CD4-positive, CD25-positive, alpha-beta regulatory T cell (primary cell): ENCODE data around the gene ACSF3. TPM values are rescaled to one million over a fixed set of nuclear protein-coding genes. Genes with fewer than 3 reads are reported as not detected.

ENCODE experiments used
- ATAC-seq, 2 donors: fragments of 150-1000 bp; cut with Tn5 transposase; one replicate each; pipeline ENCODE4 v1.10.0; 2021; ENCODE audit warnings: low read depth in 2 of 2, moderate number of reproducible peaks in 2 of 2, moderate library complexity in 1 of 2
- DNase-seq, 3 donors: peaks; one replicate each; pipeline versions ENCODE4 v3.0.0 to v3.0.0-alpha.2; 2012 to 2022; ENCODE audit warnings: mixed read lengths in 1 of 3
- H3K27ac ChIP-seq: one replicate; pipeline ENCODE4 v1.7.0; 2013; ENCODE audit warnings: mild to moderate bottlenecking, low read length; ENCODE audit not compliant: insufficient read depth, poor library complexity, severe bottlenecking
- H3K27me3 ChIP-seq: one replicate; pipeline ENCODE4 v1.7.0; 2013; ENCODE audit warnings: low read length; ENCODE audit not compliant: control insufficient read depth, insufficient read depth
- H3K36me3 ChIP-seq: one replicate; pipeline ENCODE4 v1.7.0; 2013; ENCODE audit warnings: mild to moderate bottlenecking, low read length, moderate library complexity; ENCODE audit not compliant: control insufficient read depth, insufficient read depth
- H3K4me1 ChIP-seq: 2 replicates; pipeline ENCODE4 v1.7.0; 2013; ENCODE audit warnings: mild to moderate bottlenecking, low read length; ENCODE audit not compliant: insufficient read depth, control insufficient read depth, poor library complexity, severe bottlenecking
- H3K4me3 ChIP-seq: one replicate; pipeline ENCODE4 v1.7.0; 2013; ENCODE audit warnings: low read depth, mild to moderate bottlenecking, low read length, moderate library complexity
- H3K9me3 ChIP-seq, 2 experiments: 1 replicate in 1 of 2; 2 replicates in 1 of 2; pipeline ENCODE4 v1.7.0; 2013; ENCODE audit warnings: low read length in 2 of 2, mild to moderate bottlenecking in 1 of 2, moderate library complexity in 1 of 2; ENCODE audit not compliant: control insufficient read depth in 2 of 2
- H3K27ac Mint-ChIP-seq, 3 donors: one replicate each; pipeline ENCODE4 v1.8.0; 2020 to 2022; ENCODE audit warnings: mild to moderate bottlenecking in 3 of 3, mixed read lengths in 3 of 3, moderate library complexity in 2 of 3
- H3K27me3 Mint-ChIP-seq: one replicate; pipeline ENCODE4 v1.8.0; 2022; ENCODE audit warnings: mild to moderate bottlenecking, mixed read lengths
- H3K36me3 Mint-ChIP-seq: one replicate; pipeline ENCODE4 v1.8.0; 2020; ENCODE audit warnings: mixed read lengths
- H3K4me1 Mint-ChIP-seq, 4 donors: one replicate each; pipeline ENCODE4 v1.8.0; 2020 to 2022; ENCODE audit warnings: mixed read lengths in 4 of 4, mild to moderate bottlenecking in 1 of 4
- H3K4me3 Mint-ChIP-seq, 4 donors: one replicate each; pipeline ENCODE4 v1.8.0; 2020 to 2022; ENCODE audit warnings: mild to moderate bottlenecking in 4 of 4, mixed read lengths in 4 of 4, moderate library complexity in 3 of 4
- H3K9me3 Mint-ChIP-seq, 7 donors: one replicate each; pipeline ENCODE4 v1.8.0; 2020 to 2022; ENCODE audit warnings: mixed read lengths in 7 of 7, mild to moderate bottlenecking in 3 of 7, moderate library complexity in 2 of 7
- polyA plus RNA-seq, 4 donors: library from polyadenylated mRNA; unstranded; fragments of 300-500 nt; fragmentation: Illumina TruSeq; gene quantifications; one replicate each; pipeline ENCODE4 v1.2.3, GENCODE V29; 2021
- total RNA-seq: library from RNA; stranded (reverse); gene quantifications from one replicate; pipeline ENCODE4 v1.2.3, GENCODE V29; 2022

The ACSF3 gene
- total and polyA plus RNA-seq, 5 donors from 2014 or later: 24.1 to 56.3 (median 29.1) TPM

DNA sequence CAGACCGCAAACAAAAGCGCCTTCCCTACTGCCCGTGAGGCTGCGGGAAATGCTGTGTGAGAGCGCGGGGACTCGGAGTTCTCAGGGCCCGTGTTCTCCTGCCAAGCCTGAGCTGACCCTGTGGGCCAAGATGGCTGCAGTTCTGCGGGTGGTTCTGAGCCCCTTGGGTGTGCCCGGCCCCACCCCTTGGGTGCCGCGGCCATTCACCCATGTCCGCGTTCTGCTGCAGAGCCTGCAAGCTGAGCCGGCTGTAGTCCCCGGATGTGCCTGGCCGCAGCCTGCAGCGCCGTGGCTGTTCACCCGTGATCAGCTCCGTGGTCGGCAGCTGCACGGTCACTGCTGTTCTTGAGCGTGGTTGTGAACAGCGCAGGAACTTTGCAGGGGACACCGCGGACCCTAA lies 20.0 kb downstream of the ACSF3 start:
- Mint-ChIP-seq H3K4me1 (peaks cover 10 to 50% (median 19%) of the 10 kb centered on the region in 4 donors), H3K4me3 (peak overlapping the region in 1 of 4 donors; percentile 9)

DNA sequence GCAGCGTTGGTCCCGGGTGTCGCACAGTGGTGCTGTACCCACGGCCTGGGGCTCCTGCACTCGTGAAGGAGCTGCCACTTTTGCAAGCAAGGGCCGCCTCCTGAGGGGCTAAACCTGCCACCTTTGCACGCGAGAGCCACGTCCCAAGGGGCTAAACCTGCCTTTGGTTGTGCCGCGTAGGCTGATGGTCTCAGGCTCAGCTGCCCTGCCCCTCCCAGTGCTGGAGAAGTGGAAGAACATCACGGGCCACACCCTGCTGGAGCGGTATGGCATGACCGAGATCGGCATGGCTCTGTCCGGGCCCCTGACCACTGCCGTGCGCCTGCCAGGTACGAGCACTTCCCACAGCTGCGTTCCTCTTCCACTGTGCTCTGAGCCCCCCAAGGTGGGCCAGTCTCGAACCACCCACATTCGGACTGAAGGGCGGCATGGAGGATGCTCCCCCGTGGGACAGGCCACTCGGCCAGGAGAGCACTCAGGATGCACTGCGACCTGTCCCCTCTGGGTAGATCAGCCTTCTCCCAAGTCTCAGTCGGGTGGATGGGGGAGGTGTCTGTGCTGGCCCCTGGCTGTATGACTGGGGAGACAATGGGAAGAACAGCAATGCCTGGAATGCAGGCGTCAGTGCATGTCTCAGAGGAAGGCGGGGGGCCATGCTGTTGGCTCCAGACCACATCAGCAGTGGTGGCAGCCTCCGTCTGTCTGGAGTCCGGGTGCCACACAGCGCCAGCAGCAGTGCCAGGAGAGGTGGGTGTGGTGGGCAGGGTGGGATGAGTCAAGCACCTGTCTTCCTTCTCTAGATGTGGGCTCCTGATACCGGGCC lies 20.7 kb downstream of the ACSF3 start:
- Mint-ChIP-seq H3K36me3 (peaks cover 28% of the 10 kb centered on the region), H3K27ac (peak overlapping the region; percentile 99 to 100 (median 99)), H3K9me3 (no peaks in the 10 kb centered on the region), H3K27me3 (no peaks in the 10 kb centered on the region), H3K4me1 (peaks cover 10 to 54% (median 19%) of the 10 kb centered on the region in 4 donors), H3K4me3 (peak overlapping the region; percentile 83 to 92 (median 88))
- Histone ChIP-seq H3K27me3 (no peaks in the 10 kb centered on the region), H3K36me3 (peaks cover 44% of the 10 kb centered on the region), H3K4me3 (peak overlapping the region; percentile 71), H3K27ac (peak overlapping the region; percentile 94), H3K9me3 (no peaks in the 10 kb centered on the region), H3K4me1 (peaks cover 38% of the 10 kb centered on the region)
- DNase-seq (no peak), ATAC-seq (no peak)

More for the DNA sequence above, 20.0 kb downstream of the ACSF3 start:
- Mint-ChIP-seq H3K9me3 (no peaks in the 10 kb centered on the region), H3K27ac (peak overlapping the region in 1 of 3 donors; percentile 99), H3K36me3 (peaks cover 27% of the 10 kb centered on the region), H3K27me3 (no peaks in the 10 kb centered on the region)
- ATAC-seq: no peak
- H3K36me3 ChIP-seq: peaks cover 45% of the 10 kb centered on the region
- no peak overlapping the region for H3K4me3 ChIP-seq
- H3K27ac ChIP-seq: peak overlapping the region; percentile 94
- H3K4me1 ChIP-seq: peaks cover 38% of the 10 kb centered on the region
- H3K27me3 ChIP-seq: no peaks in the 10 kb centered on the region
- no peak for DNase-seq
- no peaks in the 10 kb centered on the region for H3K9me3 ChIP-seq

DNA sequence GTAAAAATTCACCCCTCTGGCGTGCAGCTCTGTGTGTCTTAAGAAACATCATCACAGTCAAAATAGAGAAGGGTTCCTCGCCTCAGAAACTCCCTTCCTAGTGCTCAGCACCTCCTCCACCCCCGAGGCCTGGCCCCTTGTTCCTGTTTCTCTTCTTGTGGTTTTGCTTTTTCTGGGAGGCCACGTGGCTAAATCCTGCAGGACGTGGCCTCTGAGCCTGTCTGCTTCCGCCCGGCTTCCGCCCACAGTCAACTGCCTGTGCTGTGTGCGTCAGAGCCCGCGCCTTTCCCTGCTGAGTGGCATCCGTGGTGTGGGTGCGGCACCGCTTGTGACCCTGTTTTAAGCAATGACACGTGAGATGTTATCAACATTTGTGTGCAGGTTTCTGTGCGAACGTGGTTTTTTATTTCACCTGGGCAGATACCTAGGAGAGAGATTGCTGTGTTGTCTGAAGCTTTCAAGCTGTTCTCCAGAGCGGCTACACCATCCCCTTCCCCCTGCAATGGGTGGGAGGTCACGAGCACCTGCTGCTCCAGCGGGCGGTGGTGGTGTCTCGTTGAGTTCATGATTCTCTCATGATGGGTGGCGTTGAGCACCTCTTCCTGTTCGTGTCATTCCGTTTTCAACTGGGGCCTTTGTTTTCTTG lies 21.7 kb downstream of the ACSF3 start:
- H3K27ac Mint-ChIP-seq: peak overlapping the region; percentile 99 to 100 (median 99)
- no peaks in the 10 kb centered on the region for H3K27me3 Mint-ChIP-seq
- Histone ChIP-seq H3K27ac (peak overlapping the region; percentile 94), H3K4me1 (peaks cover 38% of the 10 kb centered on the region), H3K9me3 (no peaks in the 10 kb centered on the region), H3K27me3 (no peaks in the 10 kb centered on the region), H3K36me3 (peaks cover 48% of the 10 kb centered on the region), H3K4me3 (peak overlapping the region; percentile 71)
- H3K4me3 Mint-ChIP-seq: peak overlapping the region; percentile 83 to 92 (median 88)
- ATAC-seq (peak; percentile 93 to 95), DNase-seq (peak; percentile 88 to 98 (median 94))
- H3K4me1 Mint-ChIP-seq: peaks cover 10 to 60% (median 21%) of the 10 kb centered on the region in 4 donors
- peaks cover 23% of the 10 kb centered on the region for H3K36me3 Mint-ChIP-seq
- no peaks in the 10 kb centered on the region for H3K9me3 Mint-ChIP-seq

DNA sequence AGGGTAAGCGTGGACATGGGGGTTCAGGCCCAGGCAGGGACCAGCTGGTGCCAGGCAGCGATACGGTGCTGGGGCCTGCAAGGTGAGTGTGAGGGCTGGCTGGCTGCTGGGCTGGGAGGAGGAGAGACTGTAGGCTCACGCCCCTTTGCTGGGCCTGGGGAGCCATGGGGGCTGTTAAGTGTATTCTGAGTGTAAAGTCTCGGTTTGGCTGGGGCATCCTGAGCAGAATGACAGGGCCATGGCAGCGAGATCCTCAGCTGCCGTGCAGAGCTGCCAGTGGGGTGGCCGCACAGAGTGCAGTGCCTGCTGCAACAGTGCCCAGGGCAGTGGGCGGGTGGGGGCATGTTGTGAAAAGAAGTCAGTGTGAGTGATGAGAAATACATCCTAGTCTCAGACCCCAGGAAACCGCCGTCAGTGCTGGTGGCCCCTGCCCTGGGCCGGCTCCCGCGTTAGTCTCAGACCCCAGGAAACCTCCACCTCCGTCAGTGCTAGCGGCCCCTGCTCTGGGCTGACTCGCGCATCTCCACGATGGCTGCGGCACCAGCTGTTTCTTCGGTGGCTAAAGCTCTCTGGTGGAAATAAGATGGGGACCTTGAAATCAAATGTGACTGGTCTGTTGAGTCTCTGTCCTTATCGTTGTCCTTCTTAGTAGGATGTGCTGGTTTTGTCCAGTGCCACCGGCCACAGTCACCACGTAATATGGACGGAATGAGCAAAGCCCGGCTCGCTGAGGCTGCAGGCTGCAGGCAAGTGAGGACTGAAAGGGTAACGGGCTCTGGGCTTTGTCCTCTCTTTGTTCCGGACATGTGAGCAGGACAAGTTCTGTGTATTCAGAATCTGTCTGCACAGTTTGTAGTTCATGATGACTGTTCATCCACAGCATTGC lies 22.9 kb downstream of the ACSF3 start:
- Histone ChIP-seq H3K4me3 (peak overlapping the region; percentile 71), H3K27ac (peak overlapping the region; percentile 94), H3K27me3 (no peaks in the 10 kb centered on the region), H3K36me3 (peaks cover 52% of the 10 kb centered on the region), H3K4me1 (peaks cover 38% of the 10 kb centered on the region), H3K9me3 (no peaks in the 10 kb centered on the region)
- Mint-ChIP-seq H3K4me1 (peaks cover 10 to 67% (median 21%) of the 10 kb centered on the region in 4 donors), H3K27me3 (no peaks in the 10 kb centered on the region), H3K36me3 (peaks cover 27% of the 10 kb centered on the region), H3K9me3 (no peaks in the 10 kb centered on the region), H3K4me3 (peak overlapping the region in 2 of 4 donors; percentile 90 to 92), H3K27ac (peak overlapping the region; percentile 99 to 100 (median 99))
- no peak for ATAC-seq
- no peak for DNase-seq

DNA sequence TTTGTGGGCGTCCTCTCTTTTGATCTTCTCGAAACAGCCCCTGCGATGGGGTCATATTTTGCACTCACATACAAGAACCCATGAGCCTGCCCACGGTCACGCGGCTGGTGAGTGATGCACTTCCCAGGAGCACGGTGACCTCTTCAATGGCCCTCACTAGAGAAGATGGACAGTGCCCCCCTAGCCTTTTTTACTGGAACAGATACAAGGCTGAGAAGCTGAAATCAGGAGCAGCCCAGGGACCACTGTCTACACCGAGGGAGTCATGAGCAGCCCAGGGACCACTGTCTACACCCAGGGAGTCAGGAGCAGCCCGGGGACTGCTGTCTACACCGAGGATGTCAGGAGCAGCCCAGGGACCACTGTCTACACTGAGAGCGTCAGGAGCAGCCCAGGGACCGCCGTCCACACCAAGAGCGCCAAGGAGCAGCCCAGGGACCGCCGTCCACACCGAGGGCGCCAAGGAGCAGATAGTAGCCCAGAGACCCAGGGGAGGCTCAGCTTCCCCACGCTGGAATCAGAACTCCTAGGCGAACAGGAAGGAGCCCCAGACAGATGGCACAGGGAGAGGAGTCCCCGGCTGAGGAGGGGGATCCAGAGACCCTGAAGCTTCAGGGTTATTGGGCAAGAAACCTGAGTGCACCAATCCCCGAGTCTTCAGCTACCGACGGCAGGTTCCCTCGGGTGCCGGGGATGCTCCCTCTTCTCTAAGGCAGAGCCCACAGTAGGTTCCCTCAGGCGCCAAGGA lies 23.7 kb downstream of the ACSF3 start:
- Mint-ChIP-seq H3K4me3 (peak overlapping the region in 2 of 4 donors; percentile 19 to 51), H3K36me3 (peaks cover 27% of the 10 kb centered on the region)

DNA sequence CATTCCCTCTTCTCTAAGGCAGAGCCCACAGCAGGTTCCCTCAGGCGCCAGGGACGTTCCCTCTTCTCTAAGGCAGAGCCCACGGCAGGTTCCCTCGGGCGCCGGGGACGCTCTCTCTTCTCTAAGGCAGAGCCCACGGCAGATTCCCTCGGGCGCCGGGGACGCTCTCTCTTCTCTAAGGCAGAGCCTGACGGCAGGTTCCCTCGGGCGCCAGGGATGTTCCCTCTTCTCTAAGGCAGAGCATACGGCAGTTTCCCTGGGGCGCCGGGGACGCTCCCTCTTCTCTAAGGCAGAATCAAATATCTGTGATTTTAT lies 24.3 kb downstream of the ACSF3 start:
- peaks cover 39% of the 10 kb centered on the region for H3K36me3 ChIP-seq
- Mint-ChIP-seq H3K4me3 (peak overlapping the region in 2 of 4 donors; percentile 8 to 51), H3K36me3 (peaks cover 27% of the 10 kb centered on the region), H3K4me1 (peaks cover 10 to 74% (median 26%) of the 10 kb centered on the region in 4 donors), H3K27ac (peak overlapping the region; percentile 64 to 93 (median 93)), H3K9me3 (peaks cover 0 to 1% (median 0%) of the 10 kb centered on the region in 7 donors), H3K27me3 (no peaks in the 10 kb centered on the region)
- no peak for ATAC-seq
- H3K27ac ChIP-seq: no peak overlapping the region
- no peak overlapping the region for H3K4me3 ChIP-seq
- no peaks in the 10 kb centered on the region for H3K27me3 ChIP-seq
- H3K9me3 ChIP-seq: no peaks in the 10 kb centered on the region
- peaks cover 51% of the 10 kb centered on the region for H3K4me1 ChIP-seq
- no peak for DNase-seq

More for the DNA sequence above, 23.7 kb downstream of the ACSF3 start:
- H3K27ac Mint-ChIP-seq: peak overlapping the region; percentile 93 to 99 (median 93)
- no peaks in the 10 kb centered on the region for H3K27me3 ChIP-seq
- no peak for DNase-seq
- no peak for ATAC-seq
- no peaks in the 10 kb centered on the region for H3K9me3 ChIP-seq
- peak overlapping the region; percentile 94 for H3K27ac ChIP-seq
- peaks cover 46% of the 10 kb centered on the region for H3K4me1 ChIP-seq
- H3K9me3 Mint-ChIP-seq: peaks cover 0 to 1% (median 0%) of the 10 kb centered on the region in 7 donors
- H3K4me1 Mint-ChIP-seq: peaks cover 10 to 70% (median 23%) of the 10 kb centered on the region in 4 donors
- H3K4me3 ChIP-seq: no peak overlapping the region
- H3K36me3 ChIP-seq: peaks cover 44% of the 10 kb centered on the region
- no peaks in the 10 kb centered on the region for H3K27me3 Mint-ChIP-seq
